Prostate gland (tissue), 2 donors: ENCODE data around the gene ERBB2.
A peak's percentile ranks its signal among the peaks of the same experiment; 100 is the strongest.

Experiments used
- CTCF ChIP-seq, 4 experiments: fragments of 200-600 bp in 2 of 4; fragments of 450-650 bp in 2 of 4; sonication (generic) in 2 of 4; IDR thresholded peaks; 1 replicate in 3 of 4; 2 replicates in 1 of 4; pipeline ENCODE4 v1.5.1; 2016 to 2019; ENCODE audit warnings: antibody characterized with exemption in 4 of 4, mild to moderate bottlenecking in 2 of 4, moderate library complexity in 2 of 4
- POLR2A ChIP-seq: fragments of 450-650 bp; IDR thresholded peaks from one replicate; pipeline ENCODE4 v1.6.1; 2016; ENCODE audit warnings: antibody characterized with exemption, mild to moderate bottlenecking

GRCh38 chr17:39671651-39672521, 28.0 kb upstream of the ERBB2 start:
- TF ChIP-seq CTCF (IDR thresholded peaks at IDR 0.05) (peak in 3 of 4 experiments; percentile 41 to 71 (median 69)), POLR2A (peak; percentile 15)
